ENCODE results near the gene CACNG4.

The CACNG4 gene

DNA sequence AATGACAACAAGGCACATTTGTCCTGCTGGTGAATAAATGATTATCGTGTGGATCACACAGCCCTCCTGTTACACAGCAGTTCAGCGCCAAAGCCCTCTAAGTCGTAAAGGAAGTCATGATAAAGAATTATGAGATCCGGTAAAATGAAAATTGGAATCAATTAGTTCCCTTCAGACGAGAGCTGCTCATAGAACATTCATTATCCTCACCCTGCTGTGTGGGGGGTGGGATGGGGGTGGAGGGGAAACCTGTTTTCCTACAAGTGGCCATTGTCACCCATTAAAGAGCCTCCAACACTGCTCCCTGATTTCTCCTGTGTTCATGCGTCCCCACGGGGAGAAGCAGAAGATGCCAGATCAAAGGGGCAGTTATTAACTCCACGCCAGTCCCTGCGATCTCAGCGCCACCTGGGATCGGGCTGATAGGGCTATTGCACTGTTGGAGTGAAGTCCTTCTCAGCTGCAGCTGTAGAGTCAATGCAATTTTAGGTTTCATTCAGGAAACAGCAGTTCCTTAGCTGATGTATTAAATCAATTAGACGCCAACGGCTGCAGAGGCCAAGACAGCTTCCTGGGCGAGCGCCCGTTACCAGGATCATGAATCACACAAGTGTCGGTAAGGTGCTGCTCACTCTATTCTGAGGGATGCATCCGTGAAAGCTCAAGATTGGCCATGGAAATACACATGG, 19.2 kb upstream of the CACNG4 start:
- no peak for DNase-seq
- Histone ChIP-seq H3K9me3 (ENCODE audit: severe bottlenecking) (peaks cover 4% of the 10 kb centered on the region), H3K4me3 (ENCODE audit: low read depth, low read length) (no peak overlapping the region), H3K27me3 (ENCODE audit: insufficient read depth, low read depth, severe bottlenecking) (no peaks in the 10 kb centered on the region), H3K27ac (no peak overlapping the region), H3K36me3 (no peaks in the 10 kb centered on the region)
- TF ChIP-seq, protein P1, sequence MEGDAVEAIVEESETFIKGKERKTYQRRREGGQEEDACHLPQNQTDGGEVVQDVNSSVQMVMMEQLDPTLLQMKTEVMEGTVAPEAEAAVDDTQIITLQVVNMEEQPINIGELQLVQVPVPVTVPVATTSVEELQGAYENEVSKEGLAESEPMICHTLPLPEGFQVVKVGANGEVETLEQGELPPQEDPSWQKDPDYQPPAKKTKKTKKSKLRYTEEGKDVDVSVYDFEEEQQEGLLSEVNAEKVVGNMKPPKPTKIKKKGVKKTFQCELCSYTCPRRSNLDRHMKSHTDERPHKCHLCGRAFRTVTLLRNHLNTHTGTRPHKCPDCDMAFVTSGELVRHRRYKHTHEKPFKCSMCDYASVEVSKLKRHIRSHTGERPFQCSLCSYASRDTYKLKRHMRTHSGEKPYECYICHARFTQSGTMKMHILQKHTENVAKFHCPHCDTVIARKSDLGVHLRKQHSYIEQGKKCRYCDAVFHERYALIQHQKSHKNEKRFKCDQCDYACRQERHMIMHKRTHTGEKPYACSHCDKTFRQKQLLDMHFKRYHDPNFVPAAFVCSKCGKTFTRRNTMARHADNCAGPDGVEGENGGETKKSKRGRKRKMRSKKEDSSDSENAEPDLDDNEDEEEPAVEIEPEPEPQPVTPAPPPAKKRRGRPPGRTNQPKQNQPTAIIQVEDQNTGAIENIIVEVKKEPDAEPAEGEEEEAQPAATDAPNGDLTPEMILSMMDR (IDR thresholded peaks at IDR 0.05; ENCODE audit: low read depth, low read length): no peak

DNA sequence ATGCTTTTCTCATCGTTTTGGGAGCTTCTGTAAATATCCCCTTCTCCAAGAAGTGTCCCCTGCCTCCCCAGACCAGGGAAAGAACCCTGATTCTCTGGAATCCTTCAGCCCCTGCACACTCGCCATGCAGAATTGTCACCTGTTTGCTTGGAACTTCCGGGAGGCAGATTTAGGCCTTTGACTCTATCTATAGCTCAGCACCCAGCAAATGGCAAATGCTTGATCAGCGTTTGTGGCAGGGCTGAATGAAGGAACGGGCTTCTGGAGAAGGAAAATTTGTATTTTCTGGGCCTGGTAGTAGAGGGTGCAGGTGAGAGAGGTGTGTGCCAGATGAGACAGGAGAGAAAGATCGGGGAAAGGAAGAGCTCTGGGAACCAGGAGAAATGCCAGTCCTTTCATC, 18.3 kb upstream of the CACNG4 start:
- no peak for DNase-seq
- Histone ChIP-seq H3K4me3 (ENCODE audit: low read depth, low read length) (no peak overlapping the region), H3K27ac (no peak overlapping the region), H3K9me3 (ENCODE audit: severe bottlenecking) (peaks cover 4% of the 10 kb centered on the region), H3K27me3 (ENCODE audit: insufficient read depth, low read depth, severe bottlenecking) (no peaks in the 10 kb centered on the region), H3K36me3 (no peaks in the 10 kb centered on the region)
- TF ChIP-seq, protein P1 (IDR thresholded peaks at IDR 0.05; ENCODE audit: low read depth, low read length): no peak

DNA sequence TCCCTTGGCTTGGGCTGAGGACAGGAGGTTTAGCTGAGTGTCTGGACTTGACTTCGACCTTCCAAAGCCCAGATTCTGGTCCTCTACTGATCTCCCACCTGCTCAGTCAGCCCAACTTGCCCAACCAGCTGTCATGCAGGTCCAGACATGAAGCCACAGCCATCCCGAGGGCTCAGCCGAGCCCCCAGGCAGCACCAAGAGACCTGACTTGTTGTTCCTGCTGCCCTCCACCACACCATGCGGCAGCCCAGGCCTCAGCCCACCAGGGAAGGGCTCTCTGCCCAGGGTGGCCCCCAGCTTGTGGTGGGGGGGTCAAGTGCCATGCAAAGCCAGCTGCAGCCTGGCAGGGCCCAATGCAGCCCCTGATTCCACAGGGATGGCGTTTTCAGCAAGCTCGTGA, 17.2 kb upstream of the CACNG4 start:
- DNase-seq: peak; percentile 32
- TF ChIP-seq, protein P1 (IDR thresholded peaks at IDR 0.05; ENCODE audit: low read depth, low read length): no peak
- peaks cover 4% of the 10 kb centered on the region for H3K9me3 ChIP-seq (ENCODE audit: severe bottlenecking)
- H3K27ac ChIP-seq: no peak overlapping the region
- H3K27me3 ChIP-seq (ENCODE audit: insufficient read depth, low read depth, severe bottlenecking): no peaks in the 10 kb centered on the region
- no peak overlapping the region for H3K4me3 ChIP-seq (ENCODE audit: low read depth, low read length)
- H3K36me3 ChIP-seq: no peaks in the 10 kb centered on the region

DNA sequence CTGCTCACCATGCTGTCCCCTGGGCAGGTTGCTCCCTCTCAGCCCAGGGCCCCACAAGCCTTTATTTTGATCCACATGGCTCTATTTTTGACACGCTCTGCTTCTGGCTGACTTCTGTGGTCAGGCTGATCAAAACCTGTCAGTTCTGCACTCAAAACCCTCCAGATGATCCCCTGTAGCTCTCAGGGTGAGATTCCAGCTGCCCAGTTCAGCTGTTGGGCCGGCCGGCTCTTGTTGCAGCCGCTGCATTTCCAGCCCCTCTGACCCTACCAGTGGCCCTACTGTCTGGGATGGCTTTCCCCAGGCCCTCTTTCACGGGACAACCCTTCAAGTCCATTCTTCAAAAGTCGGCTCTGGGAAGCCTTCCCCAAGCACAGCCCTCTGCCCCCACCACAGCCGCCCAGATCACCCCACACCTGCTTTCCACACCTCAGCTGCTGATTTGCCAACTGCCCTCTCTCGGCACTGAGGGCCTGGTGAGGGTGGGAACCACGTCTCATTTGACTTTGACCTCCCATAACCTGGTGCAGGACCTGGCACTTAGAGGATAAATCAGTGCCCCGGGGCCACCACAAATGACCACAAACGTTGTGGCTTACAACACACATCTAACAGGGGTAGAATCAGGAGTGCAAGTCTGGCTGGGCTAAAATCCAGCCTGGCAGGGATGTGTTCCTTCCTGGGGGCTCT, 16.3 kb upstream of the CACNG4 start:
- Histone ChIP-seq H3K27me3 (ENCODE audit: insufficient read depth, low read depth, severe bottlenecking) (no peaks in the 10 kb centered on the region), H3K4me3 (ENCODE audit: low read depth, low read length) (no peak overlapping the region), H3K27ac (no peak overlapping the region), H3K36me3 (no peaks in the 10 kb centered on the region), H3K9me3 (ENCODE audit: severe bottlenecking) (no peaks in the 10 kb centered on the region)
- TF ChIP-seq, protein P1 (IDR thresholded peaks at IDR 0.05; ENCODE audit: low read depth, low read length): no peak
- no peak for DNase-seq

DNA sequence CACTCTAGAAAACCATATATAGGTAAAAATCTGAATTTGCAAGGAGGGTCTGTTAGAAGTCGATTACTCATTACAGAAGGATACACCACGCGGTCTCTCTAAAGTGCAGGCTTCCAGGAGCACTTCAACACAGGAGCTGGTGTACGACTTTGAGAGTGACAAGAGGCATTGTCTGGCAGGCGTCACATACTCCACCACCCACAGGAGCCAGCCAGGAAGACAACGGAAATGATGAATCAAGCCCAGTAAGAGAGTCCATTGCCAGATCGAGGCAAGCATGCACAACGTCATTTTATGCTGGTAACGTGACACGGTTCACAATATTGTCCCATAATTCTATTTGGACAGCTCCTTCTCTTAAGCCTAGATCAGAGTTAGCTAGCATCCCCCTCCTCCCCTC, 15.0 kb upstream of the CACNG4 start:
- no peaks in the 10 kb centered on the region for H3K27me3 ChIP-seq (ENCODE audit: insufficient read depth, low read depth, severe bottlenecking)
- H3K9me3 ChIP-seq (ENCODE audit: severe bottlenecking): no peaks in the 10 kb centered on the region
- no peak for DNase-seq
- no peak overlapping the region for H3K4me3 ChIP-seq (ENCODE audit: low read depth, low read length)
- TF ChIP-seq, protein P1 (IDR thresholded peaks at IDR 0.05; ENCODE audit: low read depth, low read length): no peak
- H3K36me3 ChIP-seq: no peaks in the 10 kb centered on the region
- no peak overlapping the region for H3K27ac ChIP-seq
